HEK293T (cell line): Measurements from ENCODE around the gene SGO2.
"Not testable (repeated sequence)": the region's sequence is repeated elsewhere in the genome, so short reads cannot be mapped to it uniquely, and the experiment has no call there.

Experiments used
- CTCF ChIA-PET: fragments of 350-600 bp; formaldehyde crosslinking; extraction: SDS; loops from one replicate; lab custom pipeline; 2021; ENCODE audit warnings: antibody characterized with exemption, inconsistent platforms; lab: Yijun Ruan, JAX
- POLR2A ChIA-PET: fragments of 350-600 bp; formaldehyde crosslinking; extraction: SDS; loops from one replicate; lab custom pipeline; 2020; ENCODE audit warnings: antibody characterized with exemption, inconsistent platforms; lab: Yijun Ruan, JAX
- DNase-seq: peaks from one replicate; pipeline ENCODE4 v3.0.0; 2012; ENCODE audit warnings: mixed read lengths; ENCODE audit errors: extremely low spot score
- ARNT ChIP-seq: fragments of 450-650 bp; IDR thresholded peaks from 2 replicates; pipeline ENCODE4 v1.6.1; 2017; ENCODE audit warnings: mild to moderate bottlenecking
- BHLHE40 ChIP-seq: fragments of 450-650 bp; IDR thresholded peaks from 2 replicates; pipeline ENCODE4 v1.6.1; 2016; ENCODE audit warnings: mild to moderate bottlenecking, moderate library complexity, borderline replicate concordance
- CTBP1 ChIP-seq: fragments of 450-650 bp; IDR thresholded peaks from 2 replicates; pipeline ENCODE4 v1.6.1; 2016; ENCODE audit warnings: borderline replicate concordance
- ELF4 ChIP-seq: fragments of 450-650 bp; IDR thresholded peaks from 2 replicates; pipeline ENCODE4 v1.6.1; 2017; ENCODE audit warnings: antibody characterized with exemption
- FOXA1 ChIP-seq: fragments of 450-650 bp; IDR thresholded peaks from 2 replicates; pipeline ENCODE4 v1.6.1; 2016; ENCODE audit warnings: mild to moderate bottlenecking
- FOXK2 ChIP-seq: fragments of 450-650 bp; IDR thresholded peaks from 2 replicates; pipeline ENCODE4 v1.6.1; 2016; ENCODE audit warnings: mild to moderate bottlenecking
- FOXM1 ChIP-seq: fragments of 450-650 bp; IDR thresholded peaks from 2 replicates; pipeline ENCODE4 v1.6.1; 2017; ENCODE audit warnings: mild to moderate bottlenecking, borderline replicate concordance
- HDGF ChIP-seq: fragments of 450-650 bp; IDR thresholded peaks from 2 replicates; pipeline ENCODE4 v1.6.1; 2017; ENCODE audit warnings: antibody characterized with exemption, borderline replicate concordance
- L3MBTL2 ChIP-seq: fragments of 450-650 bp; conservative IDR thresholded peaks from 2 replicates; pipeline ENCODE4 v1.6.1; 2016; ENCODE audit warnings: mild to moderate bottlenecking
- LEF1 ChIP-seq: fragments of 450-650 bp; IDR thresholded peaks from 2 replicates; pipeline ENCODE4 v1.6.1; 2017; ENCODE audit warnings: mild to moderate bottlenecking, borderline replicate concordance
- NFRKB ChIP-seq: fragments of 450-650 bp; IDR thresholded peaks from 2 replicates; pipeline ENCODE4 v1.6.1; 2016; ENCODE audit warnings: mild to moderate bottlenecking, moderate library complexity
- SP1 ChIP-seq: fragments of 450-650 bp; IDR thresholded peaks from 2 replicates; pipeline ENCODE4 v1.6.1; 2017
- SUZ12 ChIP-seq: fragments of 450-650 bp; IDR thresholded peaks from 2 replicates; pipeline ENCODE4 v1.6.1; 2016; ENCODE audit warnings: mild to moderate bottlenecking
- TARDBP ChIP-seq: fragments of 450-650 bp; IDR thresholded peaks from 2 replicates; pipeline ENCODE4 v1.6.1; 2016
- ZNF384 ChIP-seq: fragments of 450-650 bp; IDR thresholded peaks from 2 replicates; pipeline ENCODE4 v1.6.1; 2016
- TF ChIP-seq, protein P1 (sequence below): fragments of 450-650 bp; IDR thresholded peaks from 2 replicates; pipeline ENCODE4 v1.6.1; 2016

The SGO2 gene

DNA sequence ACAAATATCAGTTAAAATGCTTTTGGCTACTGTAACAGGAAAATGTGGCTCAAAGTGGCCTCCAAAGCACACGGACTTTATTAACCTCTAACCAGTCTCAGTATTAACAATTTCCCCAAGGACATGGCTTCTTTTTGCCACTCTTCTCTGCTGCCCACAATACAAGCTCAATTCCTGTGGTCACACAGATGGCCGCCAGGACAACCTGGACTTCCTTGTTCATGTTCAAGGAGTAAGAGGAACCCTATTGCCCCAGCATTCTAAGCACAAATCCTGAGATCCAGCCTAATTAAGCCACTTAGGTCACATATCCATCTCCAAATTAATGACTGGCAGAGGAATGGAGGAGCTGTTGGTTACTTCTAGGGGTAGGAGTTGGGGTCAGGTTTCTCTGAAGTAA is 98.0 kb downstream of the SGO2 start:
- ChIA-PET CTCF (no interaction called here), POLR2A (no interaction called here)
- no peak for DNase-seq
- TF ChIP-seq TARDBP (no peak), FOXM1 (no peak), LEF1 (no peak), SUZ12 (no peak)

DNA sequence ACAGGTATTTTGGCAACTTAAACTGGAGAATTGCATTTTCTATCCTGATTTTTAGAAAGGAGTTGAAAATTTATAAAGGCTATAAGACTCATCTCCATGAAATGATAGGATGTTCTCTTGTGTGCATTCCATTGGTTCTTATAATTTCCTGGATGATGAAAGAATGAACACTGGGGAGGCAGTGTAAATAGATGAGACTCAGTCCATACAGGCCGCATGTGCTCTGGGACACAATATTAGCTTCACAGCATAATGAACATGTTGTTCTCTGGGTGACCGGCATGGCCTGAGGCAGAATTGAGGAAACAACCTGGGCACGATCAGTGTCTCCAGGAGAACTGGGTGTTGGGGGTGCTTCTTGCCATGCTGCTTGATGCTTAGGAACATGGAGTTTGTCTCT is 98.7 kb downstream of the SGO2 start:
- no peak for DNase-seq
- CTCF ChIA-PET, result no interaction called here
- TF ChIP-seq LEF1 (no peak), CTBP1 (no peak), FOXA1 (no peak), ZNF384 (no peak), HDGF (no peak), FOXM1 (no peak), TARDBP (no peak)
- POLR2A ChIA-PET, result interaction anchor here (0.8 kb wide), 1 partner anchor 98 kb away, joined by 3 read pairs; no protein-coding TSS in a partner anchor

DNA sequence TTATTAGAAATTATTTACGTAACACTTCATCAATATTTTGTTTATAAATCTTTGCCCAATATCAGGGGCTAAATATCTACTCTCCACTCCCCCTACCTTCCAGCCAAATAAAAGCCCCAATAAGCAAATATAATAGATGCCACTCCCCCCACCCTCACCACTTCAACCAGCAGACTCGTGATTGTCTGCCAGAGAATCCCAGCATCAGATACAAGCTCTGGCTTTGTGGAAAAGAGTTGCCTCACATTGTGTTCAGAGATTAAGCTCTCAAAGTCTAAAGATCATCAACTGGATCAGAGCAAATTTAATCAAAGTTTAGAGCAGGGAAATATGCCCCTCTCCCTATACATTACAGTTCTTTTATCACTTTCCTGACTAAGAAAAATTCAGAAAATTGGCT is 99.3 kb downstream of the SGO2 start:
- TF ChIP-seq CTBP1, result no peak
- TF ChIP-seq FOXM1, result no peak
- TF ChIP-seq ARNT, result no peak
- no peak for TF ChIP-seq TARDBP
- TF ChIP-seq ELF4, result no peak
- TF ChIP-seq SP1, result no peak
- no peak for TF ChIP-seq LEF1
- no peak for TF ChIP-seq SUZ12
- no peak for TF ChIP-seq FOXA1
- no peak for TF ChIP-seq HDGF
- TF ChIP-seq, protein P1, sequence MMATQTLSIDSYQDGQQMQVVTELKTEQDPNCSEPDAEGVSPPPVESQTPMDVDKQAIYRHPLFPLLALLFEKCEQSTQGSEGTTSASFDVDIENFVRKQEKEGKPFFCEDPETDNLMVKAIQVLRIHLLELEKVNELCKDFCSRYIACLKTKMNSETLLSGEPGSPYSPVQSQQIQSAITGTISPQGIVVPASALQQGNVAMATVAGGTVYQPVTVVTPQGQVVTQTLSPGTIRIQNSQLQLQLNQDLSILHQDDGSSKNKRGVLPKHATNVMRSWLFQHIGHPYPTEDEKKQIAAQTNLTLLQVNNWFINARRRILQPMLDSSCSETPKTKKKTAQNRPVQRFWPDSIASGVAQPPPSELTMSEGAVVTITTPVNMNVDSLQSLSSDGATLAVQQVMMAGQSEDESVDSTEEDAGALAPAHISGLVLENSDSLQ, result no peak
- TF ChIP-seq L3MBTL2, result no peak
- CTCF ChIA-PET, result no interaction called here
- DNase-seq, result no peak
- POLR2A ChIA-PET, result interaction anchor here (0.8 kb wide), 1 partner anchor 99 kb away, joined by 3 read pairs; no protein-coding TSS in a partner anchor

DNA sequence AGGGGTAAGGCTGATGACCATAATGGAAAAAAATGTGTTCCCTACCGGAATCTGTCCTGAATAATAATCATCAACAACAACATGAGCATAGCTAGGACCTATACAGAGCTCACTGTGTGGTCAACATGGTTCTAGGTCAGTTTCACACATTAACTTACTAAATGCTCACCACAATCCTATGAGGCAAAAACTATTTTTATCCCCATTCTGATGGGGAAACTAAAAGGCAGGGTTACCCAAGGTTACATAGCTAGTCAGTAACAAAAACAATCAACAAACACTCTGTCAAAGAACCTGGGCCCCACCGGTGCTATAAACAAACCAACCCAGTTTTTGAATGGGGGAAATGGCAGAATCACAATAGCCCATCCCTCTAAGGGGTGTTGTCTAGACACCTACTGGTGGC is 100.0 kb downstream of the SGO2 start:
- TF ChIP-seq ZNF384, result no peak
- no peak for TF ChIP-seq FOXK2
- no peak for TF ChIP-seq ARNT
- no peak for DNase-seq
- POLR2A ChIA-PET, result no interaction called here
- CTCF ChIA-PET, result interaction anchor here (0.8 kb wide), 1 partner anchor 10 kb away, joined by 3 read pairs; no protein-coding TSS in a partner anchor

DNA sequence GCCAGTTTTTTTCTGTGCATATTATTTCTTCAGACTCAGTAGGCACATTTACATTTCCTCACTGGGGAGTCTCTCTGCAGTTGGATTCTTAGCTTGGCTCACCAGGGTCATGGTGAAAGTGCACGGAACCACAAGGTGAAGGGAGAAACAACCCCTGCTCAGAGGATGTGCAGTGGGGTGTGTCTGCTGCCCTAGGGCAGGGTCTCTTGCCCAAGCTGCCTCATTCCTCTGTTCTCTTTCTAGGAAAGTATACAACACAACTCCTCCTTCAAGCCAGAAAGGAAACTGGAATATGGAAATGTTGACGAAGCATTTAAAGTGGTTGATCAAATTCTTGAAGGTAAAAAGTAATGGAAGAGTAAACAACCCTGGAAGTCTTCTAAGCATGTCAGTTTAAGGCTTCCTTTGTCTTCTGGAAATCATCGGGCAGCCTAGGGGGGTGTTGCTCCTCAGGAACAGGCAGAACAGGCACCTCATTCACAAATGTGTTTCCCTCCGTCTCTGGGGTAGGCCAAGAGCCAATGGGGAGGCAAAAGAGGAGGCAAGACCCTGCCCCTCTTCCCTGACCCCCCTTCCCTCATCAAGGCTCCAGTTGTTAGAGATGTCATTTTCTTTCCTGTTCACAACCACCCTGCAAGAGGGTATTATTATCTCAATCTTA is 101.2 kb downstream of the SGO2 start:
- no peak for DNase-seq
- no peak for TF ChIP-seq FOXM1
- TF ChIP-seq L3MBTL2, result no peak
- no peak for TF ChIP-seq SUZ12
- CTCF ChIA-PET, result no interaction called here
- POLR2A ChIA-PET, result no interaction called here

DNA sequence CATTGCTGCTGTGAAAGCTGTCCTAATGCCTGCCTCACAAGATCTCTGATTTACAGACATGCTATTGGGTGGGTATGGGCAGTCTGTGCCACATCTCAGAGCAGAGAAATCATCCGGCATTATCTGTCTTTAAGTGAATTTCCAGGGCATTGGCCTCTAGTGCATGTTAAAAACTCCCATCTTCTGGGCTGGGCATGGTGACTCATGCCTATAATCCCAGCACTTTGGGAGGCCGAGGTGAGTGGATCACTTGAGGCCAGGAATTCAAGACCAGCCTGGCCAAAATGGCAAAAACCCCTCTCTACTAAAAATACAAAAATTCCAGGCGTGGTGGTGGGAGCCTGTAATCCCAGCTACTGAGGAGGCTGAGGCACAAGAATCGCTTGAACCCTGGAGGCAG is 102.5 kb downstream of the SGO2 start:
- CTCF ChIA-PET, DNase-seq, POLR2A ChIA-PET: not testable (repeated sequence)

DNA sequence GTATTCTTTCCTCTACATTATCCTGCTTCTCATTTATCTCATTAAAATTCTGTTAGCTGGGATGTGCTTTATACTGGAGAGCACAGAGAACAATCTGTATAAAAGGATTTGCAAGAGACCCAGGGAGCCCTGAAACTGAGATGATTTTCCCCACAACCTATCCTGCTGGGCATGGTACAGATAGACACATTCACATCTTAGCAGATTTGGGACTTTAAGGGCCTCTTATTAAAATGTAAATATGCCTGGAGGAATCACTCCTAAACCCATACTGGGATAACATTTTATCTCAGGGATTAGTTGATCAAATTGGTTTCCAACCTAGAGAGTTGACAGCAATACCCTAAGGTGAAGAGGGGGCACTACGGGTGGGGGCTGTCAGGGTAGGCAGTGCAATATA is 105.3 kb downstream of the SGO2 start:
- TF ChIP-seq ELF4 (no peak), ZNF384 (no peak), LEF1 (no peak), NFRKB (no peak), SP1 (no peak), FOXM1 (no peak), TARDBP (no peak), FOXK2 (no peak), L3MBTL2 (no peak), ARNT (no peak), CTBP1 (no peak), SUZ12 (no peak), BHLHE40 (no peak), HDGF (no peak), FOXA1 (no peak)
- TF ChIP-seq, protein P1, result no peak
- ChIA-PET CTCF (no interaction called here), POLR2A (no interaction called here)
- DNase-seq, result no peak
